GM21723 (cell line): Measurements from ENCODE around the gene LIN7C.
"Not testable (repeated sequence)": the region's sequence is repeated elsewhere in the genome, so short reads cannot be mapped to it uniquely, and the experiment has no call there.

ENCODE experiments used
- ATAC-seq: cut with Tn5 transposase; IDR thresholded peaks from one replicate; pipeline ENCODE4 v1.9.1; 2021; ENCODE audit warnings: mild to moderate bottlenecking, moderate library complexity; ENCODE audit not compliant: unreplicated experiment

The LIN7C gene

GRCh38 chr11:27452147-27452546, 54.4 kb downstream of the LIN7C start:
- no peak for ATAC-seq

GRCh38 chr11:27451244-27451965, 55.2 kb downstream of the LIN7C start:
- ATAC-seq, result no peak

- ATAC-seq, result not testable (repeated sequence)
Observed at GRCh38 chr11:27448184-27448540, 58.4 kb downstream of the LIN7C start.

- no peak for ATAC-seq
Observed at GRCh38 chr11:27447288-27448183, 59.0 kb downstream of the LIN7C start.

DNA sequence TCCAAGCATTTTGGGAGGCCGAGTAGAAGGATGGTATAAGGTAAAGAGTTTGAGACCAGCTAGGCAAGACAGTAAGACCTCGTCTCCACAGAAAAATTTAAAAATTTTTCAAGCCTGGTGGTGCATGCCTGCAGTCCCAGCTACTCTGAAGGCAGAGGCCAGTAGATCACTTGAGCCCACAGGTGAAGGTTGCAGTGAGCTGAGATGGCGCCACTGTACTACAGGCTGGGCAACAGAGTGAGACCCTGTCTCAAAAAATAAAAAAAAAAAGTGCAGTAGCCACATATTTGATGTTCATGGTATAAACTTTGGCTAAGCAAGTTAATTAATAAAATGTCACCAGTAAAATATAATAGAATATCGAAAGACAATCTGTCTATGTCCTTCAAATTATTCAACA, 60.9 kb downstream of the LIN7C start:
- no peak for ATAC-seq

GRCh38 chr11:27444801-27445215, 61.8 kb downstream of the LIN7C start:
- no peak for ATAC-seq
